Measurements from ENCODE around the gene TBCC.

GRCh38 chr6:42779521-42779920 is 33.6 kb upstream of the TBCC start:
- TF ChIP-seq BACH2 (CRISPR knock-in tag; IDR thresholded peaks at IDR 0.05; ENCODE audit: borderline replicate concordance) (no peak), ZFP30 (CRISPR knock-in tag; IDR thresholded peaks at IDR 0.05) (no peak), POU6F1 (CRISPR knock-in tag; IDR thresholded peaks at IDR 0.05; ENCODE audit: borderline replicate concordance, low read depth) (no peak), ZNF8 (CRISPR knock-in tag; IDR thresholded peaks at IDR 0.05) (no peak), ZNF70 (CRISPR knock-in tag; IDR thresholded peaks at IDR 0.05) (no peak), SNAI2 (CRISPR knock-in tag; IDR thresholded peaks at IDR 0.05) (no peak), ISL1 (CRISPR knock-in tag; IDR thresholded peaks at IDR 0.05) (no peak), ZC3H10 (CRISPR knock-in tag; IDR thresholded peaks at IDR 0.05) (no peak), RARB (CRISPR knock-in tag; IDR thresholded peaks at IDR 0.05) (no peak), ESRRG (CRISPR knock-in tag; IDR thresholded peaks at IDR 0.05) (no peak)
